Tibial artery (tissue), 4 donors: ENCODE data around the gene LBP.

Experiments used
- DNase-seq, 2 donors: peaks; one replicate each; pipeline ENCODE4 v3.0.0-alpha.2; 2019
- H3K27ac ChIP-seq, 2 donors: fragments of 200-600 bp; sonication (generic) in 1 of 2; 1 replicate in 1 of 2; 2 replicates in 1 of 2; pipeline ENCODE4 v1.5.1; 2018 to 2019; ENCODE audit warnings: mild to moderate bottlenecking in 1 of 2
- H3K27me3 ChIP-seq, 2 donors: fragments of 200-600 bp; sonication (generic) in 1 of 2; one replicate each; pipeline versions ENCODE4 v1.5.1 to v1.6.0; 2016 to 2019
- H3K36me3 ChIP-seq, 3 donors: fragments of 200-600 bp; sonication (generic) in 2 of 3; one replicate each; pipeline ENCODE4 v1.5.1; 2016 to 2019; ENCODE audit warnings: mild to moderate bottlenecking in 2 of 3
- H3K4me1 ChIP-seq, 4 donors: fragments of 200-600 bp; sonication (generic) in 2 of 4; 1 replicate in 3 of 4; 2 replicates in 1 of 4; pipeline ENCODE4 v1.5.1; 2016 to 2019
- H3K4me3 ChIP-seq, 2 donors: fragments of 200-600 bp; sonication (generic) in 1 of 2; 1 replicate in 1 of 2; 2 replicates in 1 of 2; pipeline ENCODE4 v1.5.1; 2018 to 2019; ENCODE audit warnings: mild to moderate bottlenecking in 2 of 2
- H3K9me3 ChIP-seq, 3 donors: fragments of 200-600 bp; sonication (generic) in 1 of 3; one replicate each; pipeline ENCODE4 v1.5.1; 2016 to 2019
- intact Hi-C: fragments of 100-400 bp; cut with DNase I; formaldehyde crosslinking; loops from one replicate; pipeline ENCODE4 v1.15.0; 2023; ENCODE audit warnings: low total_unique reads
- TF ChIP-seq, protein P1 (sequence below), 2 experiments: fragments of 200-600 bp in 1 of 2; fragments of 450-650 bp in 1 of 2; IDR thresholded peaks; one replicate each; pipeline ENCODE4 v1.5.1; 2017 to 2019; ENCODE audit warnings: antibody characterized with exemption in 2 of 2, mild to moderate bottlenecking in 1 of 2, moderate library complexity in 1 of 2

The LBP gene

DNA sequence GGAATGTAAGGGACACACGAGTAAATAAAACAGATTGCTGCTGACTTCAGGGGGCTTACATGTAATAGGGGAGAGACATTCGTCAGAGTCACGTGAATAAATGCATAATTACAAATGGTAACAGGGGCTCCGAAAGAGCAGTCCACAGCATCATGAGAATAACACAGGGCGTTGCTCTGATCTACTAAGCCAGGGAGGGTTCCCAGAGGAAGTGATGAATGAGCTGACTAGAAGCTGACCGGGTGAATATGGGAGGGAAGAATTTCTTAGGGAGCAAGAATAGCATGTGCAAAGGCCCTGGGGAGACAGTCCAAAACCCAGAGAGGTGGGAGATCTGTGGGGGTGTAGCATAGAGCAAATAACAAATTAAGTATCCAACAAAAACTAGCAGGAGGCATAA is 39.9 kb upstream of the LBP start:
- Histone ChIP-seq H3K4me1 (no peaks in the 10 kb centered on the region), H3K4me3 (no peak overlapping the region), H3K36me3 (no peaks in the 10 kb centered on the region), H3K9me3 (no peaks in the 10 kb centered on the region), H3K27ac (no peak overlapping the region), H3K27me3 (peaks cover 0 to 29% of the 10 kb centered on the region in 2 donors)
- intact Hi-C loops = no loop called here
- TF ChIP-seq, protein P1, sequence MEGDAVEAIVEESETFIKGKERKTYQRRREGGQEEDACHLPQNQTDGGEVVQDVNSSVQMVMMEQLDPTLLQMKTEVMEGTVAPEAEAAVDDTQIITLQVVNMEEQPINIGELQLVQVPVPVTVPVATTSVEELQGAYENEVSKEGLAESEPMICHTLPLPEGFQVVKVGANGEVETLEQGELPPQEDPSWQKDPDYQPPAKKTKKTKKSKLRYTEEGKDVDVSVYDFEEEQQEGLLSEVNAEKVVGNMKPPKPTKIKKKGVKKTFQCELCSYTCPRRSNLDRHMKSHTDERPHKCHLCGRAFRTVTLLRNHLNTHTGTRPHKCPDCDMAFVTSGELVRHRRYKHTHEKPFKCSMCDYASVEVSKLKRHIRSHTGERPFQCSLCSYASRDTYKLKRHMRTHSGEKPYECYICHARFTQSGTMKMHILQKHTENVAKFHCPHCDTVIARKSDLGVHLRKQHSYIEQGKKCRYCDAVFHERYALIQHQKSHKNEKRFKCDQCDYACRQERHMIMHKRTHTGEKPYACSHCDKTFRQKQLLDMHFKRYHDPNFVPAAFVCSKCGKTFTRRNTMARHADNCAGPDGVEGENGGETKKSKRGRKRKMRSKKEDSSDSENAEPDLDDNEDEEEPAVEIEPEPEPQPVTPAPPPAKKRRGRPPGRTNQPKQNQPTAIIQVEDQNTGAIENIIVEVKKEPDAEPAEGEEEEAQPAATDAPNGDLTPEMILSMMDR (IDR thresholded peaks at IDR 0.05) = no peak
- DNase-seq = no peak

DNA sequence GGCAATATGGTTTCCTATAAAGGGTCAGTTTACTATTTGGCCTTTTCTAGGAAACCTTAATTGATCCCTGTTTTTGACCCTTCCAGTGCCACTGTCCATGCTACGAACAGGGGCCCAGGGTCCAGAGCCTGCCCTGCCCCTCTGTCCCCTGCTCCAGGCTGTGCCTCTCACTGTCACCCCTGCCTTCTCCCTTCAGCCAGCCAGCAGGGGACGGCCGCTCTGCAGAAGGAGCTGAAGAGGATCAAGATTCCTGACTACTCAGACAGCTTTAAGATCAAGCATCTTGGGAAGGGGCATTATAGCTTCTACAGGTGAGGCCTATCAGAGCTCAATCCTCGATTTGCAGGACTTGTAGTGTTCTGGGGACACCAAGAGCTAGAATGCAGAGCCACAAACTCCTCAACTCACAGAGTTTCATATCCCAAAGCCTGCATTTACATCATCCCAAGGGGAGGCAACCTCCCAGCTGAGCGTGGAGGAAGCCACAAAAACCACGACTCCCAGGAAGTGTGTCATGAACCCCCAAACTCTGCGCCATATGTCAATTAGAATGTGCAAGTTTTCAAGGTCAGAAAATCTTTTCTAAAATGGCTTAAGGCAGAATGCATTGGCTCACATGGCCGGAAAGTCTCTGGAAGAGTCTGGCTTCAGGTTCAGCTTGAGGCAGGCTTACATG is 38.8 kb upstream of the LBP start:
- intact Hi-C loops = no loop called here
- H3K36me3 ChIP-seq = no peaks in the 10 kb centered on the region
- TF ChIP-seq, protein P1 (IDR thresholded peaks at IDR 0.05) = no peak
- no peaks in the 10 kb centered on the region for H3K4me1 ChIP-seq
- H3K9me3 ChIP-seq = no peaks in the 10 kb centered on the region
- H3K27me3 ChIP-seq = peaks cover 0 to 29% of the 10 kb centered on the region in 2 donors
- no peak overlapping the region for H3K27ac ChIP-seq
- no peak overlapping the region for H3K4me3 ChIP-seq
- no peak for DNase-seq

GRCh38 chr20:38308047-38308438 is 38.2 kb upstream of the LBP start:
- DNase-seq = no peak
- no peaks in the 10 kb centered on the region for H3K9me3 ChIP-seq
- H3K4me1 ChIP-seq = no peaks in the 10 kb centered on the region
- H3K36me3 ChIP-seq = no peaks in the 10 kb centered on the region
- H3K27ac ChIP-seq = no peak overlapping the region
- TF ChIP-seq, protein P1 (IDR thresholded peaks at IDR 0.05) = no peak
- peaks cover 0 to 24% of the 10 kb centered on the region in 2 donors for H3K27me3 ChIP-seq
- H3K4me3 ChIP-seq = no peak overlapping the region
- intact Hi-C loops = no loop called here

- intact Hi-C loops = no loop called here
- Histone ChIP-seq H3K27me3 (peaks cover 0 to 24% of the 10 kb centered on the region in 2 donors), H3K9me3 (no peaks in the 10 kb centered on the region), H3K27ac (no peak overlapping the region), H3K4me3 (no peak overlapping the region), H3K36me3 (no peaks in the 10 kb centered on the region), H3K4me1 (no peaks in the 10 kb centered on the region)
- DNase-seq = no peak
- TF ChIP-seq, protein P1 (IDR thresholded peaks at IDR 0.05) = no peak
Measured at GRCh38 chr20:38308447-38308846, 37.8 kb upstream of the LBP start.

DNA sequence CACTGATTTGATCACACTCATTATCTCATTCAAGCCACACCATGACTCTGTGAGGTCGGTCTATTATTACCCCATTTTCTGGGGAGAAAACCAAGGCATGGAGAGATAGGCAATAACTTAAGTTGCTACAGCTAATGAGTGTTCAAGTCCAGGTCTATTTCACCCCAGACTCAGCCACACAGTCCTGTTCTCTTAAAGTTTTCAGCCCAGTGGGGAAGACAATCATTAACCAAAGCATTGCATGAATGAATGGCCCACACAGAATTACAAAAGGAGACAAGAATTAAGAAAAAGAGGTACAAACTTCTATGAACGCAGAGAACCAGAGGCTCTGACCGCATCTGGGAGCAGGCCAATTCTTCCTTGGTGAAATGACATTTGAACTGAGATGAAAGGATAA is 35.2 kb upstream of the LBP start:
- Histone ChIP-seq H3K9me3 (no peaks in the 10 kb centered on the region), H3K27ac (no peak overlapping the region), H3K4me1 (no peaks in the 10 kb centered on the region), H3K36me3 (no peaks in the 10 kb centered on the region), H3K4me3 (no peak overlapping the region), H3K27me3 (peaks cover 0 to 5% of the 10 kb centered on the region in 2 donors)
- TF ChIP-seq, protein P1 (IDR thresholded peaks at IDR 0.05) = no peak
- intact Hi-C loops = no loop called here
- no peak for DNase-seq

DNA sequence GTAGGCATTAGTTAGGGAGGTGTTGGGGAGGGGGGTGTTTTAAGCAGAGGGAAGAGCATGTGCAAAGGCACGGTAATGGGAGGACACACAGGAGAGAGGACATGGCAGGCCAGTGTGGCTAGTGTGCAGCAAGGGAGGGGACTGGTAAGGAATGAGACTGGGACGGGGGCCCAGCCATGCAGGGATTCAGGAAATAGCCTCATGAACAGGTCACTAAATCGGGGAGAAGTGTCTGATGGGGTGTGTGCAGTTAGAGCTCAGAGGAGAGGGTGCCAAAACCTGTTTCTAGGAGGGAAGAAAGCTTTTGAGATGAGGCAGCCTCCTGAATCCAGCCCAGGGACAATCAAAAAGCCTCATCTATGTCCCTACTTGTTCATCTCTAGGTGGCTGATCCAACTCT is 34.8 kb upstream of the LBP start:
- Histone ChIP-seq H3K27ac (no peak overlapping the region), H3K36me3 (no peaks in the 10 kb centered on the region), H3K27me3 (peaks cover 0 to 2% of the 10 kb centered on the region in 2 donors), H3K4me1 (no peaks in the 10 kb centered on the region), H3K4me3 (no peak overlapping the region), H3K9me3 (no peaks in the 10 kb centered on the region)
- no peak for DNase-seq
- intact Hi-C loops = no loop called here
- TF ChIP-seq, protein P1 (IDR thresholded peaks at IDR 0.05) = no peak
